Measurements from ENCODE around the gene DENND4A.
"Not testable (repeated sequence)": the region's sequence is repeated elsewhere in the genome, so short reads cannot be mapped to it uniquely, and the experiment has no call there.

The DENND4A gene

DNA sequence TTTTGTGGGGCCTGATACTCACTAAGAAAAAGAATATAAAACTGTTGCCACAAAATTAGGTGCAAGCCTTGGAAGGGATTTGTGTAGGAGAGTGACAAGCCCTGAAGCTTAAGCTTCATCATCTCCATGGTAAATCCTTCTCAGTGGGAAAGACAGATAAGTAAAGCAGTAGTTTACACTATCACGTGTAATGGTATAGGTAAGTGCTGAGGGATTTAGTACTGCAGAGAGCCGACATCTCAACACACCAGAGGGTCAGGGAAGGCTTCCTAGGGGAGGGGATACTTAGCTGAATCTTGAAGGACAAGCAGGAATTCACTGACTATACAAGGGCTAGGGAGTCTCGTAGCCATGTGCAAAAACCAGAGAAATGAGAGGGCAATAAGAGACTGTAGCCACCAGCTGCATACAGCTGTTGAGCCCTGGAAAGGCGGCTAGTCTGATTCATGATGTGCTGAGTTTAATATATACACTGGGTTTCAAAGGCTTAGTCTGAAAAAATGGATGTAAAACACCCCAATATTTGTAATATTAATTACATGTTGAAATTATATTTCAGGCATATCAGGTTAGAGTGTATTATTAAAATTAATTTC is 159.2 kb downstream of the DENND4A start:
- DNase-seq (ENCODE audit: low read depth in 2 of 2): no peak

- DNase-seq (ENCODE audit: low read depth in 2 of 2): no peak
Observed at GRCh38 chr15:65631503-65631902, 160.6 kb downstream of the DENND4A start.

DNA sequence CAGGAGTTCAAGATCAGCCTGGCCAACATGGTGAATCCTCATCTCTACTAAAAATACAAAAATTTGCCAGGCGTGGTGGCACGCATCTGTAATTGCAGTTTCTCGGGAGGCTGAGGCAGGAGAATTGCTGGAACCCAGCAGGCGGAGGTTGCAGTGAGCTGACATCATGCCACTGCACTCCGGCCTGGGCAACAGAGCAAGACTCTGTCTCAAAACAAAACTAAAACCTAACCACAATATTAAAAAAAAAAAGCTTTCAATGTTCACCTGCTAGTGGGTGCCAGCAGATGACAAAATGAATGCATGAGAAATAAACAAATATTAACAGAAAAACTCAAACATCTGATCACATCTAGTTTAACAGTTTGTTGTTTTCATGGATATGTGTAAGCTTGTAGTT is 161.3 kb downstream of the DENND4A start:
- no peak for DNase-seq (ENCODE audit: low read depth in 2 of 2)

GRCh38 chr15:65629548-65629947 is 162.5 kb downstream of the DENND4A start:
- DNase-seq (ENCODE audit: low read depth in 2 of 2): no peak

- DNase-seq (ENCODE audit: low read depth in 2 of 2): no peak
Observed at GRCh38 chr15:65626856-65627255, 165.2 kb downstream of the DENND4A start.

DNA sequence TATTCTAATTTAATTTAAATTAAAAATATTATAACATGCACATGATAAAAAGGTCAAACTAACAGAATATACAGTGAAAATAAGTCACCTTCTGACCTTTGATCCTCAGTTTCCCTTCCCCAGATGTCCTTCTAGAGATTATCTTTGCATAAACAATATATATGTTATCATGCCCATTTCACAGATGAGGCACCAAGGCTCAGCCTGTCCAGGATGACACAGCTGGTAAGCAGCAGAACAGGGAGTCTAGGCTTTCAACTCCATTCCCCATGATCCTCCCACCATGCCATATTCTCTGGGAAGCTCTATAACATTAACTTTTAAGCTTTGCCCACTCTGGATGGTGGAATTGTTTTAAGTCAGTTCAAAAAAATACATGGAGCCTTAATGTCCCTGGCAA is 169.0 kb downstream of the DENND4A start:
- no peak for DNase-seq (ENCODE audit: low read depth in 2 of 2)

DNA sequence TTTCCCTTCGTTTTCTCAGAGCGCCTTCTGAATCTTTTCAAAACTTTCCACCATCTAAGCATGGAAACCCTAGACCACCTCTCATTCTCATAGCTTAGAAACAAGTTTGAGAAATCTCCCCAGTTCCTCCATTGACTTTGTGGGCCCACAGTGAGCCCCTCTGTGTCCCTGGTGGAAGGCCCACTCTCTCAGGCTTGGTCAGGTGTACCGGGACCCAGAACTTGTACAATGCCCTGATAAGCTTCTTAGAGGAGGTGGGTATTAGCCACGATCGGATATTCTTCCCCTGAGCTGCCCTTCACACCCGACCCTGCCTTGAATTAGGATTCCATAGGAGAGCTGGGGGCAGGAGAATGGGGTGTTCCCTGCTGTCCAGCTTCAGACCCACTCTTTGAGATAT is 170.5 kb downstream of the DENND4A start, which contains the start of gene SLC24A1:
Gene SLC24A1 (plus strand): TSS at position 301 of the 400 bp plus-strand sequence. CDS start 2,143 bp downstream, outside the sequence.
- no peak for DNase-seq (ENCODE audit: low read depth in 2 of 2)

- no peak for DNase-seq (ENCODE audit: low read depth in 2 of 2)
Observed at GRCh38 chr15:65620833-65621232, 171.3 kb downstream of the DENND4A start.

DNA sequence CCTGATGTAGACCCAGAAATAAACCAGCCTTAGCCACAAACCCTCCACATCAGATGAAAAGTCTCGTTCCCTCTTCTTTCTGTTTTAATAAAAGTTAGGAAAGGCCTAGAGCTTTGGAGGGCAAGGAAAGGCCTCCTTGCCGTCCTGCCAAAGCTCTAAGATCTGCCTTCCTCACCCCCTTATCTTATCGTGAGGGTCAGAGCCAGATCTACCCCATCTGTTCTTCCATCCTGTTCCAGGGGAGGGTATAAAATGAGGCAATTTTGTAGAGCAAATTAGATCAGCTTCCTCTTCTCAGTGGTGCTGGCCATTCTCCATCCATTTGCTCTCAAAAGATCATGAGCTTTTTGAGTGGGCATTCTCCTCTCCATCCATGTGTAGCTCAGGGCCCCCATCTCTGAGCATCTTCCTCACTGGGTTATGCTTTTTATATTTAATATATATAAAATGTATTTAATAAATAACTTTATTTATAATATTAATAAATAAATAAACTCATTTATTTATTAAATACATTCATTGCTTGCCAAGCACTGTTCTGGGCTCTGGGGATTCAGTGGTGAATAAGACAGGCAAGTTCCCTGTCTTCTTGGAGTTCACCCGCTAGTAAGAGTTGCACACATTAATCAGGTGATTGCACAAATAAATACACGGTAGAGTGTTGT is 172.3 kb downstream of the DENND4A start:
- no peak for DNase-seq (ENCODE audit: low read depth in 2 of 2)

DNA sequence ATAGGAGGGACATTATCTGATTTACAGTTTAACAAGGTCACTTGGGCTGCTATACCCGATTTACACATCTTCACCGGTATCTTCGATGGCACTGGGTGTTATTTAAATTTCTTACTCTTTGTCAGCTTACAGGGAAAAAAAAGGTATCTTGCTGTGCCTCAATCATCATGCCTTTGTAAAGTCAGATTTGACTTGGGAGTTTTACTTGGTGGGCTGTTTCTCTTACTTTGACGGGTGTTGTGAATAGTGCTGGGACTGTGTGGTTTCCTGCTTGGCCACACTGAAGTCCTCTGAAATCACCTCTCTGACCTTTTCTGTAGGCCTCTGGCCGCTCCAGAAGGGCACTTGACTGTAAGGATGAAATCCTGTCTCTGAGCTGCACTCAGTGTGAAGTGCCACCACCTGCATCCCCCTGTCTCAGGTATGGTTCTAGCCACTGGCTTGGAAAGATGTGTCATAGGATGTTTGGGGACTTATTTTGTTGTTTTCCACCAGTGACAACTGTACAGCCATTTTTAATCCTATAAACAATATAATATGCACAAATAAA is 173.5 kb downstream of the DENND4A start:
- DNase-seq (ENCODE audit: low read depth in 2 of 2): no peak

DNA sequence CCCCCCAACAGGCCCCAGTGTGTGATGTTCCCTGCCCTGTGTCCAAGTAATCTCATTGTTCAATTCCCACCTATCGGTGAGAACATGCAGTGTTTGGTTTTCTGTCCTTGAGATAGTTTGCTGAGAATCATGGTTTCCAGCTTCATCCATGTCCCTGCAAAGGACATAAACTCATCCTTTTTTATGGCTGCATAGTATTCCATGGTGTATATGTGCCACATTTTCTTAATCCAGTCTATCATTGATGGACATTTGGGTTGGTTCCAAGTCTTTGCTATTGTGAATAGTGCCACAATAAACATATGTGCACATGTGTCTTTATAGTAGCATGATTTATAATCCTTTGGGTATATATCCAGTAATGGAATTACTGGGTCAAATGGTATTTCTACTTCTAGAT is 176.2 kb downstream of the DENND4A start:
- not testable (repeated sequence) for DNase-seq (ENCODE audit: low read depth in 2 of 2)

GRCh38 chr15:65612949-65613744 is 178.9 kb downstream of the DENND4A start:
- DNase-seq (ENCODE audit: low read depth in 2 of 2): no peak

DNA sequence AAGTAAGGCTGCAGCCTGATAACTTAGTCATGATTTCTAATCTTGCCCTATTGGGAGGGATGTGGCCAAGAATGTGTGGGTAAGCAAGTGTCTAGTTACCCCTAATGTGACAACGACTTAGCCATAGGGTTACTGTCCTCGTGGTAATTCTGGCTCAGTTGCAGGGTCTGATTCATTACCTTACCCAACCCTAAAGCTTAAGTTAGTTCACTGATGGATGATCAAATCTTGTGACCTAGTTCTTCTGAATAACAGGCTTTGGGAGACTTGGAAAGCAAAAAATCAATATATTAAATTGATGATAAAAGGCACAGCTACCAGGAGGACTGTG is 179.5 kb downstream of the DENND4A start:
- DNase-seq (ENCODE audit: low read depth in 2 of 2): no peak

DNA sequence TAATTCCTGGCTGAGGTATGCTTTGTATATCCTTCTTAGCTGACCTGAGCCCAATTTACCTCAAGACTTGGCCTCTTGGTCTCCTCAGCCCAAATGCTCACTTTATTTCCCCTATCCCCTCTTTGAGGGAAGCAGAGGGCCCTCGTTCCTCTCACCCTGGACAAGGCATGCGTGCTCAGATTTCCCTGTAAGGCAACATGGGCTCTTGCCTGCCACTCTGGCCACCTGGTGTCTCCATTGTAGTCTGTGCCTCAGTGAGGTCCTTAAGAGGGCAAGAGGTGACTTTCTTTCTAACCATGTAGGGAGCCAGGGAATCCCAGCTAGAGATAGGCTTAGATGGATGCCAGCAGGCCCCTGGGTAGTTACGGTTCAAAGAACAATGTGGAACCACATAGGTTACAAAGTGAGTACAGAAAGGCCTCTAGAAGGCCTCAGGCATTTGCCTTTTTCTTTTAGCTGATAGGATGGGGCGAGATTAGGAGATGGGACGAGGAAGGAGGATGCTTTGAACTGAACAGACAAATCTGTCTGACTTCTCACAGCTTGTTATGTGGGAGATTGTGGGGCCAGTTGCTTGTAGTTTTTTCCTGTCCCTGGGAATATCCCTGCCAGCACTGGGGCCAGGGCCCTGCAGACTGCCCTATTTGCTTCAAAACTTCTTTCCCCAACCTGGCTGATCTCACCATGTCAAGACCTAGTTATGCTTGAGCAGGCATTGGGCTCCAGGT is 180.0 kb downstream of the DENND4A start:
- DNase-seq (ENCODE audit: low read depth in 2 of 2): no peak

GRCh38 chr15:65610871-65611718 is 181.0 kb downstream of the DENND4A start, which contains the start of gene INTS14:
Gene INTS14, minus strand, starts transcription at chr15:65611131. Its CDS starts 3,751 bp downstream, at chr15:65607380.
- DNase-seq (ENCODE audit: low read depth in 2 of 2): peak; percentile 89 to 91
